GM23248 (cell line): ENCODE data around the gene NTN5.

ENCODE experiments used
- EZH2 ChIP-seq: fragments of 200-600 bp; sonication (generic); IDR thresholded peaks from 2 replicates; pipeline ENCODE4 v1.6.1; 2018; ENCODE audit warnings: antibody characterized with exemption, mild to moderate bottlenecking; ENCODE audit not compliant: insufficient read depth, poor library complexity, severe bottlenecking
- EZH2phosphoT487 ChIP-seq: fragments of 200-600 bp; sonication (generic); IDR thresholded peaks from 2 replicates; pipeline ENCODE4 v1.6.1; 2018; ENCODE audit warnings: antibody characterized with exemption, moderate library complexity, mild to moderate bottlenecking, low read depth; ENCODE audit not compliant: insufficient read depth

DNA sequence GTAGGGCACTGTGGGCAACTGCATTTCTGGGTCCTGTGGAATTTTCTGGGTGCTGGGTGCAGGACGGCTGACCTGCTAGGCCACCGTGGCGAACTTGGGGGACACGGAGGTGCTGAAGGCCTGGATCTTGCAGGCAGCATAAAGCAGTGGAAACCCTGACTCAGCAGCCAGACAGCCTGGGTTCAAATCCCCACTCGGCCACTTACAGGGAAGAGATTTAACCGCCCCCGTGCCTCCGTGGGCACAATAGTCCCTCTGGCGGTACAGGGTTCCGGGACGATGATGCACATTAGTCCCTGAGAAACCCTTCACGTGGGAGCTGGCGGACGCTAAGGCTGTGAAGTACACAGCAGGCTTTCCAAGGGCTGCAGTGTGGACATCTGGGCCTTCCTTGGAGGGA lies 60.9 kb downstream of the NTN5 start:
- TF ChIP-seq EZH2, result no peak
- TF ChIP-seq EZH2phosphoT487, result no peak
